GM23248 (cell line): ENCODE measurements around the gene AQP12A. TPM values are rescaled to one million over a fixed set of nuclear protein-coding genes. Genes with fewer than 3 reads are reported as not detected.

ENCODE experiments used
- DNase-seq: peaks from one replicate; pipeline ENCODE4 v3.0.0-alpha.2; 2015
- H2AFZ ChIP-seq: fragments of 200-600 bp; sonication (generic); 2 replicates; pipeline ENCODE4 v1.6.1; 2016; ENCODE audit warnings: antibody characterized with exemption
- H3F3A ChIP-seq: fragments of 200-600 bp; sonication (generic); 2 replicates; pipeline ENCODE4 v1.6.1; 2016; ENCODE audit warnings: mild to moderate bottlenecking, antibody characterized with exemption, mixed run types; ENCODE audit not compliant: insufficient read depth
- H3K27ac ChIP-seq: fragments of 200-600 bp; sonication (generic); 2 replicates; pipeline ENCODE4 v1.5.1; 2016; ENCODE audit warnings: mild to moderate bottlenecking
- H3K27me3 ChIP-seq: fragments of 200-600 bp; sonication (generic); replicated peaks from 2 replicates; pipeline ENCODE4 v1.6.1; 2016; ENCODE audit warnings: mild to moderate bottlenecking; ENCODE audit not compliant: insufficient read depth
- H3K36me3 ChIP-seq: fragments of 200-600 bp; sonication (generic); 2 replicates; pipeline ENCODE4 v1.6.1; 2016; ENCODE audit warnings: low read depth, mild to moderate bottlenecking
- H3K4me1 ChIP-seq: fragments of 200-600 bp; sonication (generic); 2 replicates; pipeline ENCODE4 v1.6.1; 2016; ENCODE audit warnings: mild to moderate bottlenecking; ENCODE audit not compliant: insufficient read depth
- H3K4me2 ChIP-seq: fragments of 200-600 bp; sonication (generic); one replicate; pipeline ENCODE4 v1.6.1; 2016; ENCODE audit warnings: mild to moderate bottlenecking; ENCODE audit not compliant: unreplicated experiment
- H3K4me3 ChIP-seq: fragments of 200-600 bp; sonication (generic); 2 replicates; pipeline ENCODE4 v1.5.1; 2016; ENCODE audit warnings: mild to moderate bottlenecking
- H3K79me2 ChIP-seq: fragments of 200-600 bp; sonication (generic); 2 replicates; pipeline ENCODE4 v1.6.1; 2016; ENCODE audit warnings: mild to moderate bottlenecking; ENCODE audit not compliant: insufficient read depth
- H3K9ac ChIP-seq: fragments of 200-600 bp; sonication (generic); 2 replicates; pipeline ENCODE4 v1.6.1; 2016; ENCODE audit warnings: mild to moderate bottlenecking
- H3K9me2 ChIP-seq: fragments of 200-600 bp; sonication (generic); 2 replicates; pipeline ENCODE4 v1.6.1; 2016; ENCODE audit warnings: mixed run types, mild to moderate bottlenecking, moderate library complexity; ENCODE audit not compliant: insufficient read depth
- H3K9me3 ChIP-seq: fragments of 200-600 bp; sonication (generic); one replicate; pipeline ENCODE4 v1.6.1; 2017; ENCODE audit warnings: low read depth
- H4K20me1 ChIP-seq: fragments of 200-600 bp; sonication (generic); 2 replicates; pipeline ENCODE4 v1.6.0; 2016; ENCODE audit not compliant: insufficient read depth
- EZH2 ChIP-seq: fragments of 200-600 bp; sonication (generic); IDR thresholded peaks from 2 replicates; pipeline ENCODE4 v1.6.1; 2018; ENCODE audit warnings: antibody characterized with exemption, mild to moderate bottlenecking; ENCODE audit not compliant: insufficient read depth, poor library complexity, severe bottlenecking
- EZH2phosphoT487 ChIP-seq: fragments of 200-600 bp; sonication (generic); IDR thresholded peaks from 2 replicates; pipeline ENCODE4 v1.6.1; 2018; ENCODE audit warnings: antibody characterized with exemption, moderate library complexity, mild to moderate bottlenecking, low read depth; ENCODE audit not compliant: insufficient read depth
- WGBS, 2 experiments: methylation state at CpG; one replicate each; pipeline ENCODE4 v1.1.6; 2015 to 2017; ENCODE audit warnings: low lambda C conversion rate in 2 of 2, low coverage in 1 of 2; ENCODE audit errors: missing lambda C conversion rate in 2 of 2; 5-methylcytosine and 5-hydroxymethylcytosine counted together
- in situ Hi-C: fragments of 300-500 bp; cut with MboI; formaldehyde crosslinking; loops from 2 replicates; pipeline ENCODE4 v1.15.0; 2020
- polyA plus RNA-seq: library from polyadenylated mRNA; unstranded; fragments of >200 nt; fragmentation: Nextera tagmentation; extraction: Ambion mirVana; gene quantifications from 2 replicates; pipeline ENCODE4 v1.2.1, GENCODE V29; 2016
- total RNA-seq: library from RNA; depleted of rRNA; stranded (reverse); fragments of >200 nt; shearing (Covaris generic); gene quantifications from 2 replicates; pipeline ENCODE4 v1.2.3, GENCODE V29; 2014

Gene AQP12A
- total and polyA plus RNA-seq, 2 experiments from 2014 or later, result not detected

DNA sequence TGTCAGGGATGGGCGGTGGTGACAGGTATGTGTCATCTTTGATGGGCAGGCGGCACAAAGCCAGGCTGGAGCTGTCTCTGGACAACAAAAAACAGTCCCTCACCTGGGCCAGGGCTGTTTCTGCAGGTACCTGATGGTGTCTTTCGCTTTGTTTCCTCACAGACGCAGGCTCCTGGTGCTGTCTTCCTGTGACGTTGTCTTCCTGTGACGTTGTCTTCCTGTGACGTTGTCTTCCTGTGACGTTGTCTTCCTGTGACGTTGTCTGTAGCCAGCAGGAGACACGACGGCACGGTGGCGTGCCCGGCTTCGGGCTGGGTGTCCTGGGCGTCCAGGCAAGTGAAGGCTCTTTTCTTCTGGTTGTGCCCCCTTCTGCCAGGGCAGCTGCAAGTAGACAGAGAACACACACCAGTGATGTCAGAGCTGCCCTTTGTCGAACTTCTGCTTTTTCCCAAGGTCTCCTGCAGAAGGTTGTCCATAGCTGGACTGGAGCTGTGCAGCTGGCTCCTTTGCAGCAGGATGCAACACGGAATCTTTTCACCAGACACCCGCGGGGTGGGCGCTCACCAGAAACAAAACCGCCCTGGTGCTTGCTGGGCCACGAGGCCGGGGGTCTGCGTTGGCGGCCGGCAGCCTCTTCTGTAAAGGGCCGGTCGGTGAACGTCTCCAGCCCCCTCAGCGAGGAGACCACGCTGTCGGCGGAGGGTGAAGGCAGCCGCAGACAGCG lies 45.3 kb upstream of the AQP12A start:
- H3K4me1 ChIP-seq, result no peaks in the 10 kb centered on the region
- WGBS, 2 experiments, result 56 to 59% methylated on average over 32 to 34 of the region's 36 CpGs
- no peak for TF ChIP-seq EZH2
- no peak for TF ChIP-seq EZH2phosphoT487
- no peak overlapping the region for H3K4me2 ChIP-seq
- H3K36me3 ChIP-seq, result no peaks in the 10 kb centered on the region
- H4K20me1 ChIP-seq, result no peaks in the 10 kb centered on the region
- no peak overlapping the region for H3K27ac ChIP-seq
- H3K27me3 ChIP-seq, result peaks cover 32% of the 10 kb centered on the region
- in situ Hi-C loops, result no loop called here
- H3K9me3 ChIP-seq, result no peaks in the 10 kb centered on the region
- no peak overlapping the region for H3K9ac ChIP-seq
- no peak overlapping the region for H2AFZ ChIP-seq
- DNase-seq, result no peak
- no peaks in the 10 kb centered on the region for H3K9me2 ChIP-seq
- no peaks in the 10 kb centered on the region for H3K79me2 ChIP-seq
- H3F3A ChIP-seq, result no peaks in the 10 kb centered on the region
- no peak overlapping the region for H3K4me3 ChIP-seq

DNA sequence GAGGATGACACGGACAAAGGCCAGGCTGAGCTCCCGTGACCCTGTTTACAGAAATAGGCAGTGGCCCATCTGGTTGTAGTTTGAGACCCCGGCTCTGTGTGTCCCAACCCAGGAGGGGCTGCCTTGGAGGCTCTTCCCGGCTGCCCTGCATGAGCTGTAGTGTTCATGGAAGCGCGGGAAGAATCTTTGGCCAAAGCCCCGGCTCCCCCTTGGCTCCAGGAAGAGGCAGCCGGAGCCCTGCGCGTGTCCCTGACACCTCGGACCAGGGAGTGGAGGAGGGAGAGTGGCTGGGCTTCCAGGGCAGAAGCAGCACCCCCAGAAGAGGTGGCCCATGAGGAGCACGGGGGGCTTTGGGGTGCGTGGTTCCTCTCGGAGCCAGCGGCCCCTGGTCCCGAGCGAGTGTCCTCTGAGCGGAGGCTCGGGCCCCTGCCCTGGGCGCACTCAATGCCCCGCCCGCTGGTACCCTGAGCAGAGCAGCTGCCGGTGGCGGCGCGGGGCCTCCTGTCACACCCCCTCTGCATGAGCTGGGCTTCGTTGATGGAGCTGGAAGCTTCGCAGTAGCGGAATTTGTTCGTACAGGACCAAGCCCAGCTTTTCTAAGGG lies 44.7 kb upstream of the AQP12A start:
- in situ Hi-C loops, result no loop called here
- H3K79me2 ChIP-seq, result no peaks in the 10 kb centered on the region
- no peak overlapping the region for H3K4me2 ChIP-seq
- H3K4me1 ChIP-seq, result no peaks in the 10 kb centered on the region
- no peak overlapping the region for H3K27ac ChIP-seq
- no peak for TF ChIP-seq EZH2phosphoT487
- no peak for TF ChIP-seq EZH2
- no peak overlapping the region for H2AFZ ChIP-seq
- 64 to 72% methylated on average over 28 to 30 of the region's 30 CpGs for WGBS, 2 experiments
- no peaks in the 10 kb centered on the region for H3F3A ChIP-seq
- no peaks in the 10 kb centered on the region for H3K9me3 ChIP-seq
- peaks cover 38% of the 10 kb centered on the region for H3K27me3 ChIP-seq
- DNase-seq, result no peak
- H3K9ac ChIP-seq, result no peak overlapping the region
- H3K9me2 ChIP-seq, result no peaks in the 10 kb centered on the region
- H3K4me3 ChIP-seq, result no peak overlapping the region
- H3K36me3 ChIP-seq, result no peaks in the 10 kb centered on the region
- no peaks in the 10 kb centered on the region for H4K20me1 ChIP-seq

DNA sequence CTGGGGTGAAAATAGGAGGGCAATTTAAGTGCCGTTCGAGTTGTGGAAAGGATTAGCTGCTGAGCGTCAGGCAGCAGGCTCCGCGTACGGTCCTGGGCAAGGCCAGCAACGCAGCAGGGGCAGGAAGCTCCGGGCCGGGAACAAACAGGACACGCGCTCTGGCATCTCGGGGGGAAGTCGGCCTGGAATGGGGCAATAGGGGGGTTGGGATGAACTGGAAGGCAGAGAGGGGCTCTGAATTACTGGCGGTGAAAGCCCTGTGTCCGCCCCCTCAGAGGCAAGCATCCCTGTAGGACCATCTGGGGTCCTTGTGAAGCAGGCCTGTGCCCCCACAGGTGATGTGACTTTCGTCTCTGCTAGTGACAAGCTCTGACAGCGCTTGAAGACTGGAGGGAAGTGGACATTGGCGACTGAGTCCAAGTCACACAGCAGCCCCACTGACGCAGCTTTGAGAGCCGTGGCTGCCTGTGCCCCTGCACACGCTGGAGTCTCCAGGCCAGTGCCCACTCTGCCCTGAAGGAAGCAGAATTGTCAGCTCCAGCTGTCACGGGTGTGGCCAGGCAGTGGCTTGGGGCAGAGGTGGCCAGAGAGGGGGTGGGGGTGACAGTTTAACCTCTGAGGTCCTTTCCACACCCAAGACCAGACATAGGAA lies 44.0 kb upstream of the AQP12A start:
- H3K9me2 ChIP-seq, result no peaks in the 10 kb centered on the region
- H3K4me2 ChIP-seq, result no peak overlapping the region
- in situ Hi-C loops, result no loop called here
- H3K27me3 ChIP-seq, result peaks cover 44% of the 10 kb centered on the region
- no peaks in the 10 kb centered on the region for H3K9me3 ChIP-seq
- no peaks in the 10 kb centered on the region for H3K79me2 ChIP-seq
- H3K4me3 ChIP-seq, result no peak overlapping the region
- DNase-seq, result no peak
- no peaks in the 10 kb centered on the region for H3K4me1 ChIP-seq
- no peaks in the 10 kb centered on the region for H3F3A ChIP-seq
- no peak overlapping the region for H3K9ac ChIP-seq
- no peak overlapping the region for H2AFZ ChIP-seq
- H3K27ac ChIP-seq, result no peak overlapping the region
- no peaks in the 10 kb centered on the region for H3K36me3 ChIP-seq
- WGBS, 2 experiments, result 45 to 55% methylated on average over 22 of the region's 22 CpGs
- no peaks in the 10 kb centered on the region for H4K20me1 ChIP-seq
- TF ChIP-seq EZH2phosphoT487, result no peak

DNA sequence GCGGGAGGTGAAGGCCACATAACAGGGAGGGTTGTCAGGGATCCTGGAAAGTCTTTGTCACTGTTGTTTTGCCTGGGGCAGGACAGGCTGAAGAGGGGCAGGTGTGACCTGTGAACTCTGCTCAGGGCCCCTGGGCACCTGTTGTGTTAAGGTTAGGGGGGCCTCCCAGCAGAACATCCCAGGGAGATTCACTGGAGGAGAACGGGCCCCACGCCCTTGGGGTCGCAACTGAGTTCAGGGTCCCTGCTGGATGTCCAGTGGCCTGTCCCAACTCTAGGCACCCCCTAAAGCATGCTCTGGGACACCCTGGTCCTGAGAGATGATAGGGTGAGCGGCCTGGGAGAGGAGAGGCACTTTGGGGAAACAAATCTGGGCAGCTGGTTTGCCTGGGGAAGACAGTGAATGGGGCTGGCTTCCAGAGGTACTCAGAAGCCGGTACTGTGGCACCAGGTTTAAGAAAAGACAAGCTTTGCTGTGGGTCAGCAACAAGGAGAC lies 43.5 kb upstream of the AQP12A start:
- Histone ChIP-seq H3K9me3 (no peaks in the 10 kb centered on the region), H3F3A (no peaks in the 10 kb centered on the region), H3K4me2 (no peak overlapping the region), H3K79me2 (no peaks in the 10 kb centered on the region), H3K27ac (no peak overlapping the region), H3K9me2 (no peaks in the 10 kb centered on the region), H3K4me1 (no peaks in the 10 kb centered on the region), H3K4me3 (no peak overlapping the region), H2AFZ (no peak overlapping the region), H3K9ac (no peak overlapping the region), H4K20me1 (no peaks in the 10 kb centered on the region), H3K27me3 (peaks cover 44% of the 10 kb centered on the region), H3K36me3 (no peaks in the 10 kb centered on the region)
- in situ Hi-C loops, result no loop called here
- no peak for DNase-seq
- no peak for TF ChIP-seq EZH2
- no peak for TF ChIP-seq EZH2phosphoT487
- 50 to 53% methylated on average over 6 of the region's 6 CpGs for WGBS, 2 experiments
